ENCODE measurements around the gene MPZL3. TPM values are rescaled to one million over a fixed set of nuclear protein-coding genes. Genes with fewer than 3 reads are reported as not detected.

MPZL3 gene
- total RNA-seq, 4 donors from 2014 or later: 0.42 to 0.52 (median 0.48) TPM

DNA sequence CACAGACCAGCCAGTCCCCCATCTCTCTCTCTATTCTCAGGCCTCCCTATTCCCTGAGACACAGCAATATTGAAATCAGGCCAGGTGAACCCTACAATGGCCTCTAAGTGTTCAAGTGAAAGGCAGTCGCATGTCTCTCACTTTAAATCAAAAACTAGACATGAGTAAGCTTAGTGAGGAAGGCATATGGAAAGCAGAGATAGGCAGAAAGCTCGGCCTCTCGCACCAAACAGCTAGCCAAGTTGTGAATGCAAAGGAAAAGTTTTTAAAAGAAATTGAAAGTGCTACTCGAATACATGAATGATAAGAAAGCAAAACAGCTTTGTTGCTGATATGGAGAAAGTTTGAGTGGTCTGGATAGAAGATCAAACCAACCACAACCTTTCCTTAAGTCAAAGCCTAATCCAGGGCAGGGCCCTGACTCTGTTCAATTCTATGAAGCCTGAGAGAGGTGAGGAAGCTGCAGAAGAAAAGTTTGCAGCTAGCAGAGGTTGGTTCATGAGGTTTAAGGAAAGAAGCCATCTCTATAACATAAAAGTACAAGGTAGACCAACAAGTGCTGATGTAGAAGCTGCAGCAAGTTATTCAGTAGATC lies 31.7 kb upstream of the MPZL3 start:
- no peaks in the 10 kb centered on the region for H3K36me3 ChIP-seq
- no peaks in the 10 kb centered on the region for H3K9me3 ChIP-seq
- DNase-seq (ENCODE audit: extremely low spot score): no peak
- 86% methylated on average over 4 of the region's 4 CpGs for WGBS
- H3K27ac ChIP-seq (replicated peaks in 1 of 4): no peak overlapping the region
- H3K4me1 ChIP-seq: no peaks in the 10 kb centered on the region
- H3K27me3 ChIP-seq: peaks cover 0 to 7% (median under 1%) of the 10 kb centered on the region in 4 donors
- H3K4me3 ChIP-seq: no peak overlapping the region
- intact Hi-C loops (cut with DNase I): no loop called here
- TF ChIP-seq, protein P1, sequence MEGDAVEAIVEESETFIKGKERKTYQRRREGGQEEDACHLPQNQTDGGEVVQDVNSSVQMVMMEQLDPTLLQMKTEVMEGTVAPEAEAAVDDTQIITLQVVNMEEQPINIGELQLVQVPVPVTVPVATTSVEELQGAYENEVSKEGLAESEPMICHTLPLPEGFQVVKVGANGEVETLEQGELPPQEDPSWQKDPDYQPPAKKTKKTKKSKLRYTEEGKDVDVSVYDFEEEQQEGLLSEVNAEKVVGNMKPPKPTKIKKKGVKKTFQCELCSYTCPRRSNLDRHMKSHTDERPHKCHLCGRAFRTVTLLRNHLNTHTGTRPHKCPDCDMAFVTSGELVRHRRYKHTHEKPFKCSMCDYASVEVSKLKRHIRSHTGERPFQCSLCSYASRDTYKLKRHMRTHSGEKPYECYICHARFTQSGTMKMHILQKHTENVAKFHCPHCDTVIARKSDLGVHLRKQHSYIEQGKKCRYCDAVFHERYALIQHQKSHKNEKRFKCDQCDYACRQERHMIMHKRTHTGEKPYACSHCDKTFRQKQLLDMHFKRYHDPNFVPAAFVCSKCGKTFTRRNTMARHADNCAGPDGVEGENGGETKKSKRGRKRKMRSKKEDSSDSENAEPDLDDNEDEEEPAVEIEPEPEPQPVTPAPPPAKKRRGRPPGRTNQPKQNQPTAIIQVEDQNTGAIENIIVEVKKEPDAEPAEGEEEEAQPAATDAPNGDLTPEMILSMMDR (IDR thresholded peaks at IDR 0.05): no peak
- TF ChIP-seq EP300 (IDR thresholded peaks at IDR 0.05) (no peak), POLR2AphosphoS5 (IDR thresholded peaks at IDR 0.05) (no peak), POLR2A (IDR thresholded peaks at IDR 0.05; ENCODE audit: low read depth) (no peak)

DNA sequence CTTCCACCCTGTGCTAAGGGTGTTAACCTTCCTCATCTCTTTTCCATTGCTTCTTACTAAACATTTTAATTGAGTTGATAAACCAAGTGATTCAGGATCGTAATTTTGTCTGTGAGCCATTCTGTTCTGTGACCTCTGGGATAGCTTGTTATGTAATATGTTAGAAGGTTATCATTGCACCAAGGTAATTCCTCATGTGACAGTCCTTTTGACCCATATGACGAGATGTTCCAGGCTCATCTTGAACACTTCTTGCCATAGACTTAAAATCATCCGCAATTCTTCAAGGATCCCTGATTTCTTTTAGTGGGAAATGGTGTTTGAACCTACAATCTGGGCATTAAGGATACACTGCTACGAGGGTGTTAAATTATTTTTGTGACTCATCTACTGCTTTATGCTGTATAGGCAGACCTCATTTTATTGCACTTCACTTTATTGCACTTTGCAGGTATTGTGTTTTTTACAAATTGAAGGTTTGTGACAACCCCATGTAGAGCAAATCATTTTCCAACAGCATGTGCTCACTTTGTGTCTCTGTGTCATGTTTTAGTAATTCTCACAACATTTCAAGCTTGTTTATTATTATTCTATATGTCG lies 31.0 kb upstream of the MPZL3 start:
- Histone ChIP-seq H3K27me3 (peaks cover 0 to 10% (median 2%) of the 10 kb centered on the region in 4 donors), H3K27ac (replicated peaks in 1 of 4) (no peak overlapping the region), H3K4me1 (no peaks in the 10 kb centered on the region), H3K36me3 (no peaks in the 10 kb centered on the region), H3K9me3 (no peaks in the 10 kb centered on the region), H3K4me3 (no peak overlapping the region)
- 76% methylated on average over 5 of the region's 5 CpGs for WGBS
- intact Hi-C loops (cut with DNase I): no loop called here
- no peak for DNase-seq (ENCODE audit: extremely low spot score)
- TF ChIP-seq, protein P1 (IDR thresholded peaks at IDR 0.05): no peak
- TF ChIP-seq EP300 (IDR thresholded peaks at IDR 0.05): no peak
- TF ChIP-seq POLR2AphosphoS5 (IDR thresholded peaks at IDR 0.05): no peak
- TF ChIP-seq POLR2A (IDR thresholded peaks at IDR 0.05; ENCODE audit: low read depth): no peak

DNA sequence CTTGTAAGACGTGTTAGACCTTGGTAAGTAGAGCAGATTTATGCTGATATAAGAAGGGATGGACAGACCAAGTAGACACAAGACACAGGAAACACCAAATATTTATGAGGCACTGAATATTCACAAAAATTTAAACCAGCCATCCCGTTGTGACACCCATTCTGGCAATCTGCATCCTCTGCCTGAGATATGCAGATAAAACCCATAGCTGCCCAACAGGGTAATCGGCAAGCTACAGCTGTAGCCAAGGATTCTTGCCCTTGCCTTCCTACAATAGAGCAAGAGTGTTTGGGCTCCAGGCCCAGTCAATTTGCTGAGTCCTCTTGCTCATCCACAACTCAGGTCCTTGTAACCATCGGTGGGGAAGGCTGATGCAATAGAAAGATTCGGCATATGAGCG lies 30.4 kb upstream of the MPZL3 start:
- 72% methylated on average over 6 of the region's 6 CpGs for WGBS
- no peak for DNase-seq (ENCODE audit: extremely low spot score)
- intact Hi-C loops (cut with DNase I): no loop called here
- Histone ChIP-seq H3K27me3 (peaks cover 0 to 11% (median 2%) of the 10 kb centered on the region in 4 donors), H3K27ac (replicated peaks in 1 of 4) (no peak overlapping the region), H3K4me3 (no peak overlapping the region), H3K9me3 (no peaks in the 10 kb centered on the region), H3K4me1 (no peaks in the 10 kb centered on the region), H3K36me3 (no peaks in the 10 kb centered on the region)
- TF ChIP-seq POLR2AphosphoS5 (IDR thresholded peaks at IDR 0.05) (no peak), EP300 (IDR thresholded peaks at IDR 0.05) (no peak), POLR2A (IDR thresholded peaks at IDR 0.05; ENCODE audit: low read depth) (no peak)
- TF ChIP-seq, protein P1 (IDR thresholded peaks at IDR 0.05): no peak

DNA sequence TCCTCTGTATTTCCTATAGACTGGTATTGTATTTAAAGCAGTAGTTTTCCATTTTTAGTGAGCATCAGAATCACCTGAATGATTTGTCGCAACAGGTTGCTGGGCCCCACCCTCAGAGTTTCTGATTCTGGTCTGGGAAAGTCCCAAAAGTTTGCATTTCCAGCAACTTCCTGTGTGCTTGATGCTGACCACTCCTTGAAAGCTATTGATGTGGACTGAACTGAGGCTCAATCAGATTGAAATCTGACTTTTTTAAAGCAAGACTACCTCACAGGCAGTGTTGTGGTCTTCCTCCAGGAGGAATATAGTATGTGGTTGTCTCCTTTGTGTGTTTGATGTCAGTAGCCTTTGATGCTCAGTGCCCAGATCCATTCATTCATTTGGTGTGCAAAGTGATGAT lies 29.1 kb upstream of the MPZL3 start:
- Histone ChIP-seq H3K4me1 (peaks cover 0 to 4% (median 0%) of the 10 kb centered on the region in 4 donors), H3K4me3 (no peak overlapping the region), H3K27me3 (peaks cover 0 to 15% (median 2%) of the 10 kb centered on the region in 4 donors), H3K36me3 (no peaks in the 10 kb centered on the region), H3K27ac (replicated peaks in 1 of 4) (no peak overlapping the region), H3K9me3 (no peaks in the 10 kb centered on the region)
- TF ChIP-seq POLR2A (IDR thresholded peaks at IDR 0.05; ENCODE audit: low read depth): no peak
- TF ChIP-seq, protein P1 (IDR thresholded peaks at IDR 0.05): no peak
- no peak for TF ChIP-seq EP300 (IDR thresholded peaks at IDR 0.05)
- no peak for TF ChIP-seq POLR2AphosphoS5 (IDR thresholded peaks at IDR 0.05)
- WGBS: 97% methylated on average over 1 of the region's 1 CpG
- intact Hi-C loops (cut with DNase I): no loop called here
- DNase-seq (ENCODE audit: extremely low spot score): no peak
